ENCODE data around the gene CYSRT1.

The CYSRT1 gene

DNA sequence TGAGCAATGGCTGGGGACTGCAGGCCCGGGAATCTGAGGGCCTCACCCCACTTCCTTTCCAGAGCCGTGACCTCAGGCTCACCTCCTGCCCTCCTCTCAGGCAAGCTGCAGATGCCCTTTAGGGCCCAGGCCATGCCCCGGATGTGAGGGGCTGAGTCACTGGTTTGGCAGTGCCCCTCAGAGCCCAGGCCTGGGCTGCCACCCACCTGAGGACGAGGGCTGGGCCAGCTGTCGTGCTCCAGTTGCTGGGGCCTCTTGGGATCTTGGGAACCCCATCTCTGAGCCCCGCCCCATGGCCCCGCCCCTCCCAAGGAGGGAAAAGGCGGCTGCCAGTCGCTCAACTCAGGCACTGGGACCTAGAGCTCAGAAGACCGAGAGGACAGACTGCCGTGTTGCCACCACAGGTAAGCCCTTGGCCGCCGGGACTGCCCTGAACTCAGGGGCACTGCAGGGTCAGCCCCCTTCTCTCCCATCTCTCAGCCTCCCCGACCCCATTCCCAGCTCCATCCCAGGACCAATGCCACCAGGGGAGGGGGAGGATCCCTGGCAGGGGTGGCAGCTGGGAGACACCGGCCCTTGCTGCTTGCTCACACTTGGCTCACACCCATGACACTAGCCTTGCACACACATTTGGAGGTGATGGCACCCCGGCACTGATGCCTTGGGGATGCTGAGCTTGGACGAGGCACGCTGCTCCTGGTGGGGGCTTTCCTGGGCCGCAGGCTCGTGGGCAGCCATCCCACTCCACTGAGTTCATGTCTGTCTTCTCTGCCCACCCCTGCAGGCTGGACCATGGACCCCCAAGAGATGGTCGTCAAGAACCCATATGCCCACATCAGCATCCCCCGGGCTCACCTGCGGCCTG is at the start of gene CYSRT1:
CYSRT1 (plus strand) TSS at position 345 of the 865 bp plus-strand sequence; CDS start at position 793, 448 bp downstream.
- intact Hi-C loops (cut with DNase I): loop anchor here (5.0 kb wide), 2 partner anchors 38 to 108 kb away; partner anchors contain the start of genes ANAPC2 and SSNA1
- DNase-seq: no peak

GRCh38 chr9:137175345-137175961 is 49.5 kb upstream of the CYSRT1 start:
- intact Hi-C loops (cut with DNase I): no loop called here
- DNase-seq: no peak

DNA sequence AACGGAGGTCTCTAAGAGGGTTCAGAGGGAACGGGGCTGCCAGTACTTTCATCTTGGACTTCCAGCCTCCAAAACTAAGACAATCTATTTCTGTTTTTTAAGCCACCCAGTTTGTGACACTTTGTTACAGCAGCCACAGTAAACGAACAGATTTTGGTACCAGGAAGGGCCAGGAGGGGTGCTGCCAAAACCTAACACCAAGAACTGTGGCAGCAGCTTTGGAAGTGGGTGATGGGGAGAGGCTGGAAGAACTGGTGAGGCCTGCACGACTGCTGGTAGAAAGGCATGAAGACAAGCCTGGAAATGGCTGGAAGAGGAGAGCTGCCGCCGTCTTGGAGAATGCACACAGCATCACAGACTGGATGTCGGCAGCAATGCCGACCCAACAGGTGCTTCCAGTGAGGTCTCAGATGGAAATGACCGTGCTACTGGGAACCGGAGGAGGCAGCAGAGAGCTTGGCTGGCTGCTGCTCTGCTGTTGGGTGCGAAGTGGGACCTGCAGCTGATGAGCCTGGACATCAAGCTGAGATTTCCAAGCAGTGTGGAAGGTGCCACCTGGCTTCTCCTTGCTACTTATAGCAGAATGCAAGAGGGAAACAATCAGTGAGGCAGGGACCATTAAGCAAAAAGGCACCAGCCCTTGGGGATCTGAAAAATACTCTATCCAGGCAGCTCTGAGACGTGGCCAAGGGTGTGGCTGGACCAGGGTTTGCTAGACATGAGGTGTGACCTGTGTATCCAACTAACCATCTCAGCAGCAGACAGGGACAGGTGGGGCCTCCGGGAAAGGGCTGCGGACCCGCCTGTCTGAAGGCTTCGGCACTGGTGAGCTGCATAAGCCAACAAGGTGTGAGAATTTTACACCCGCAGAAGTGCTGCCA is 48.4 kb upstream of the CYSRT1 start:
- peak in 7 of 42 donors; percentile 38 to 69 (median 41) for DNase-seq
- intact Hi-C loops (cut with DNase I): no loop called here

DNA sequence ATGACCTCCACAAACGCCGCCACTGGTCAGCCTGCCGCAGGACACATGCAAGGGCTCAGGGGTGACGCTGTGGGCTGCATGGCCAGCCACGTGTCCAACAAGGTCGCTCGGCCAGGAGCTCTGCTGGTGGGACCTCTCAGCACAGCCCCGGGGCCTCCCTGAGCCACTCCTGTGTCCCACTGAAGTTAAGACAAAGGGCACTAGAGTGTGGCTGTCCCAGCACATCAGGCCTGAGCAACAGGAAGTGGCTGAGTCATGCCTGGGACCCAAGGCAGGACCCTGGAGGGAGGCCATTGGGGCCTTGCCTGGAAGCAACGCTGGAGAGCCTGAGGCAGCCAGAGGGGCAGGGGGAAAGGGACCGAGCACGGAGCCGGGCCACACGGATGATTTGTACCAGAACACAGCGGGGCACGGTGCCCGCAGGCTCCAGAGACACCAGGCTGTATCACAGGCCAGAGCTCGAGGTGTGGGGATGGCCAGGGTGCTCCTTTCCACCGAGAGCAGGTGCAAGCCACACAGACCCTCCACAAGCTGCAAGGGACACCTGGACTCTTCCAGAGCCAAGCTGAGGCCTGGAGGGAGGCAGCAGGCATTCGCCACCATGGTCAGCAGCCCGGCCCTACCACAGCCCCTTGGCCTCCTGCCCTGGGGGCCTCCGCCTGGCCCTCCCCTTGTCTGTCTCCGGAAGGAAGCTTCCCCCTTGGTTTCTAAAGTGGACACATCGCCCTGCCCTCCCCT is 46.6 kb upstream of the CYSRT1 start:
- intact Hi-C loops (cut with DNase I): no loop called here
- DNase-seq: no peak

- DNase-seq: no peak
- intact Hi-C loops (cut with DNase I): no loop called here
Measured at GRCh38 chr9:137178939-137179630, 45.9 kb upstream of the CYSRT1 start.

- intact Hi-C loops (cut with DNase I): loop anchor here (10.0 kb wide), 1 partner anchor 55 kb away; no protein-coding TSS in a partner anchor
- no peak for DNase-seq
Measured at GRCh38 chr9:137179761-137180160, 45.2 kb upstream of the CYSRT1 start.

DNA sequence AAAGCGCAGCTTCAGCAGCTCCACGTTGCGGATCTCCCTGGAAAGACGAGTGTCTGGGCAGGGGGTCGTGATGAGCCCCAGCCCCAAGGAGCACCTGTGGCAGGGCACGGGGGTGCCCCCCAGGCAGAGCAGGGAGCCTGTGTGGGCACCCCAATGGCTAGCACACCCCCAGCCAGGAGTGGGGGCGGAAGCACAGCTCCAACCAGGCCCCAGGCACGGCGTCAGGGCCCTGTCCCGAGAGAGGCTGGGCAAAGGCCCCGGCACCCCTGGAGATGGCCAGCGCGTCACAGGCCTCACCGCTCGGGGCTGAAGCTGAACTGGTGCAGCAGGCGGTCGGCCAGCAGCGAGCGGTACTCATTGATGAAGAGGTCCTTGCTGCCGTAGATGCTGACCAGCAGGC is 44.5 kb upstream of the CYSRT1 start:
- intact Hi-C loops (cut with DNase I): loop anchor here (10.0 kb wide), 1 partner anchor 56 kb away; no protein-coding TSS in a partner anchor
- no peak for DNase-seq

DNA sequence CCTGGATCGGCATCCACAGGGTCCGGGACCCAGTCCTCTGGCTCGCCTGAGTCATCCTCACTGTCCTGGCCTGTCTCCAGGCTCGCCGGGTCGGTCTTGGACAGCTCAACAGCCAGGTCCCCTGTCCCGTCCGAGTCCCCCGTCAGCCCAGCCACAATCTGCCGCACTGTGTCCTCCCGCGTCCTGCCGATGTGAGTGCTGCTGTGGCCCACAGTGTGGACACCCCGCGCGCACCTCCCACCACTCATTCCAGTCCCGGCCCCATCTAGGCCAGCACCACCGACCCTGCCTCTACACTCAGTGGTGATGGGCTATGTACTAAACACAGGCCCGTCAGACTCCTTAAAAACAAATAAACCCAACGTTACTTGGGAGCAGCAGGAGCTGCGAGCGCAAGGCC is 43.3 kb upstream of the CYSRT1 start:
- DNase-seq: no peak
- intact Hi-C loops (cut with DNase I): loop anchor here (10.0 kb wide), 1 partner anchor 57 kb away; no protein-coding TSS in a partner anchor

DNA sequence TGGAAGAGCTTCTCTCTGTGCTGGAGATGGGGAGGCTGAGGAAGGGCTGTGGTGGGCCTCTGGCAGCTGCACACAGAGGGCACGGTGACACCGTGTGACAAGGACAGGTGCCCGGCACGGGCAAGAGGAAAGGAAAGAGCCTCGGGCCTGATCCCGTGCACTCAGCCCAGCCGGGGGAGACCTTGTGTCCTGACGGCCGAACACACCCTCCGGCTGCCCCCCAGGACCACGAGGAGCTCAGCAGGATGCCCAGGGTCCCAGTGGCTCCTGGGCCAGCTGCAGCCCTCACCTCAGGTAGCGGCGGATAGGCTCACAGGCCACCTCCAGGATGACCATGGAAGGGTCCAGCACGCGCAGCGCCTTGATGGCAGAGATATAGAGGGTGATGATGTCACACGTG is 42.1 kb upstream of the CYSRT1 start:
- DNase-seq: no peak
- intact Hi-C loops (cut with DNase I): loop anchor here (10.0 kb wide), 1 partner anchor 58 kb away; no protein-coding TSS in a partner anchor

DNA sequence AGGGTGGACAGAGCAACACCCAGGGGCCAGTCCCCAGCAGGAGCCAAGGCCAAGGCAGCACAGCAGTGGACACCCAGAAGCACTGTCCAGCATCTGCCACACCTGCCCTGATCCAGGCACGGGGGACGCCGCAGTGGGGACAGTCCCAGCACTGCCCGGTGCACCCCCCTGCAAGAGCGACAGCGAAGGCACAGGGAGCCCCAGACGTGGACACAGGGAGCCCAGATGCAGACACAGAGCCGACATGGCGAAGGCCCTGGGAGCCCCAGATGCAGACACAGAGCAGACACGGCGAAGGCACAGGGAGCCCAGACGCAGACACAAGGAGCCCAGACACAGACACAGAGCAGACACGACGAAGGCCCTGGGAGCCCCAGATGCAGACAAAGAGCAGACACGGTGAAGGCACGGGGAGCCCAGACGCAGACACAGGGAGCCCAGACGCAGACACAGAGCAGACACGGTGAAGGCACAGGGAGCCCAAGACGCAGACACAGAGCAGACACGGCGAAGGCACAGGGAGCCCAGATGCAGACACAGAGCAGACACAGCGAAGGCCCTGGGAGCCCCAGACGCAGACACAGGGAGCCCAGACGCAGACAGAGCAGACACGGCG is 40.9 kb upstream of the CYSRT1 start:
- intact Hi-C loops (cut with DNase I): loop anchor here (10.0 kb wide), 1 partner anchor 59 kb away; no protein-coding TSS in a partner anchor
- no peak for DNase-seq

DNA sequence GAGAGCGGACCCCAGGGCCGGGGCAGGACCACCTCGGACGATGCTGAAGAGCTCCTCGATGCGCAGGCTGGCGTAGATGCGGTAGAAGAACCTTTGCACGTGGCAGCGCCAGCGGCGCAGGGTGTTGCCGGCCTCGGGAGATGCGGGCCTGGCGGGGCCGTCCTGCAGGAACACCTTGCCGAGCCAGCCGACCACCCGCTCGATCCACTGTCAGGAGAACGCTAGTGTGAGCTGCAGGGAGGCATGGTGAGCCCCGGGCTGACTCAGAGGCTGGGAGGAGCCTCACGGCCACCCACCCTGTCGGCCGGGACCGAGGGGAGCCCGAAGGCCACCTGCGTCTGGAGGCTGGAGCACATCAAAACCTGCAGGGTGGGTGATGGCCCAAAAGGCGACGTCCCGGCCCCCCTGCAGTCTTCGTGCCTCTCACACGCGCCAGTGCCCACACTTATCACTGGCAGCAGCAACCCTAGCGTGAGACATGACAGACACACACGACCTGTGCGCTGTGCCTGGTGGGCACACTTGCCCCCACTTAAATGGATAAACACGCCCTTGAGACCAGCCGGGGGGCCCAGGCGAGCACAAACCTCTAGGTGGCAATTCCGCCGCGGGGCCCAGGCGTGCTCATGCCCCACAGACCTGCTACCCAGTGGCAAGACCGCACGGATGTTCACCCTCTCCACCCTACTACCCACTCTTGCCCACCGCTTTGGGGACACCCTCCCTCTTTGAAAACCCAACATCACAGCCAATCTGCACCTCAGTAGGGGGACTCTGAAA is 39.9 kb upstream of the CYSRT1 start:
- no peak for DNase-seq
- intact Hi-C loops (cut with DNase I): loop anchor here (5.0 to 10.0 kb wide), 2 partner anchors 42 to 60 kb away; partner anchors contain the start of genes CYSRT1 and RNF224

DNA sequence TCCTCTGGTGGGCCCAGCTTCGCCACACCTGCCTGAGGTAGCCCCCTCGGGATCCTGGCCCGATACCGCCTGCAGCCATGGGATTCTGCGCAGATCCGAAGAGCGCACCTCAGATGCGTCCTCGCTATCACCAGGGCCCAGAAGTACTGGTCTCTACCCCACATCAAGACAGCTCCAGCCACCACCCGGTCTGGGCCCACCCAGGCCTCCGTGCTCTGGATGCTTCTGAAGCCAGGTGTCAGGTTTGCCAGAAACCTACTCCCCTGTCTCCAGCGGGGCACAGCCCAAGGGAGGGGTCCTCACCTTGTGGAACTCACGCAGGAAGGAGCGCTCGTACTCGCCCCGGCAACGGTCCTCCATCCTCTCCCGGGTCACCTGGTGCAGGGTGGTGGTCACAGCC is 39.1 kb upstream of the CYSRT1 start:
- no peak for DNase-seq
- intact Hi-C loops (cut with DNase I): loop anchor here (5.0 to 10.0 kb wide), 2 partner anchors 41 to 61 kb away; partner anchors contain the start of genes CYSRT1 and RNF224

DNA sequence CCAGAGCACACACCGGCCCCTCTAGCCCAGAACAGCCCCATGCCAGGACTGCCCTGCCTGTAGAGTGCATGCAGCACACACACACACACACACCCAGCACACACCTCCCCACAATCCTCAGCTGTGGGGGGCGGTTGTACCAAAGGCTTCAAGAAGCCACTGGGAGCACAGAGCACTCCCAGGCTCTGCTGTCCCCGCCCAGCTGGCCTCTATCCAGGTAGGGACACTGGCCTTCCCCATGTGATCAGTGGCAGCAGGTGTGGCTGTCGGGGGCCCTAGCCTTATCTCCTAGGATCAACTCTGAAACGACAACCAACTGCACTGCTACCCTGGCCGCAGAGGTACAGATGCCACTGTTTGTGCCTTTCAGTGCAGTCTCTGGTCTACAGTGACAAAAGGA is 38.6 kb upstream of the CYSRT1 start:
- intact Hi-C loops (cut with DNase I): loop anchor here (5.0 to 10.0 kb wide), 2 partner anchors 41 to 62 kb away; partner anchors contain the start of genes CYSRT1 and RNF224
- DNase-seq: no peak

- intact Hi-C loops (cut with DNase I): loop anchor here (5.0 to 10.0 kb wide), 2 partner anchors 40 to 63 kb away; partner anchors contain the start of genes CYSRT1 and RNF224
- no peak for DNase-seq
Measured at GRCh38 chr9:137187386-137187785, 37.6 kb upstream of the CYSRT1 start.

- intact Hi-C loops (cut with DNase I): loop anchor here (5.0 to 10.0 kb wide), 2 partner anchors 39 to 63 kb away; partner anchors contain the start of genes CYSRT1 and RNF224
- DNase-seq: no peak
Measured at GRCh38 chr9:137188086-137188489, 36.9 kb upstream of the CYSRT1 start.
